ENCODE results near the gene PPM1D.
A peak's percentile ranks its signal among the peaks of the same experiment; 100 is the strongest.

Gene PPM1D

GRCh38 chr17:60641126-60641525, 41.1 kb downstream of the PPM1D start:
- CTCF ChIA-PET, result interaction anchor here (0.6 to 4.7 kb wide), 21 partner anchors 8 to 749 kb away, joined by 3 to 51 read pairs (median 4); no protein-coding TSS in a partner anchor
- H3K27ac ChIP-seq (ENCODE audit: extremely low read depth, low read depth, low read length), result no peak overlapping the region
- POLR2A ChIA-PET, result no interaction called here
- H3K9me3 ChIP-seq (ENCODE audit: control insufficient read depth, insufficient read depth, low read depth, low read length), result no peaks in the 10 kb centered on the region
- no peak overlapping the region for H3K4me3 ChIP-seq (ENCODE audit: low read depth, low read length)
- TF ChIP-seq ZNF146 (tag by site-specific recombination; IDR thresholded peaks at IDR 0.05) (no peak), ZNF274 (IDR thresholded peaks at IDR 0.05; ENCODE audit: low read length) (no peak), ZNF274 (tag by site-specific recombination; IDR thresholded peaks at IDR 0.05; ENCODE audit: borderline replicate concordance) (no peak), ZNF335 (tag by site-specific recombination; conservative IDR thresholded peaks at IDR 0.05) (no peak), KLF10 (tag by site-specific recombination; IDR thresholded peaks at IDR 0.05) (no peak), TRIM28 (IDR thresholded peaks at IDR 0.05; ENCODE audit: borderline replicate concordance, low read length) (no peak)
- TF ChIP-seq, protein P1, sequence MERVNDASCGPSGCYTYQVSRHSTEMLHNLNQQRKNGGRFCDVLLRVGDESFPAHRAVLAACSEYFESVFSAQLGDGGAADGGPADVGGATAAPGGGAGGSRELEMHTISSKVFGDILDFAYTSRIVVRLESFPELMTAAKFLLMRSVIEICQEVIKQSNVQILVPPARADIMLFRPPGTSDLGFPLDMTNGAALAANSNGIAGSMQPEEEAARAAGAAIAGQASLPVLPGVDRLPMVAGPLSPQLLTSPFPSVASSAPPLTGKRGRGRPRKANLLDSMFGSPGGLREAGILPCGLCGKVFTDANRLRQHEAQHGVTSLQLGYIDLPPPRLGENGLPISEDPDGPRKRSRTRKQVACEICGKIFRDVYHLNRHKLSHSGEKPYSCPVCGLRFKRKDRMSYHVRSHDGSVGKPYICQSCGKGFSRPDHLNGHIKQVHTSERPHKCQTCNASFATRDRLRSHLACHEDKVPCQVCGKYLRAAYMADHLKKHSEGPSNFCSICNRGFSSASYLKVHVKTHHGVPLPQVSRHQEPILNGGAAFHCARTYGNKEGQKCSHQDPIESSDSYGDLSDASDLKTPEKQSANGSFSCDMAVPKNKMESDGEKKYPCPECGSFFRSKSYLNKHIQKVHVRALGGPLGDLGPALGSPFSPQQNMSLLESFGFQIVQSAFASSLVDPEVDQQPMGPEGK (tag by site-specific recombination; IDR thresholded peaks at IDR 0.05), result no peak
- peaks cover 38 to 41% of the 10 kb centered on the region in 2 experiments for H3K36me3 ChIP-seq (ENCODE audit: control insufficient read depth in 2 of 2, insufficient read depth in 1 of 2, low read length in 2 of 2)
- H3K4me1 ChIP-seq (ENCODE audit: control insufficient read depth, insufficient read depth, low read length), result peaks cover 11% of the 10 kb centered on the region

DNA sequence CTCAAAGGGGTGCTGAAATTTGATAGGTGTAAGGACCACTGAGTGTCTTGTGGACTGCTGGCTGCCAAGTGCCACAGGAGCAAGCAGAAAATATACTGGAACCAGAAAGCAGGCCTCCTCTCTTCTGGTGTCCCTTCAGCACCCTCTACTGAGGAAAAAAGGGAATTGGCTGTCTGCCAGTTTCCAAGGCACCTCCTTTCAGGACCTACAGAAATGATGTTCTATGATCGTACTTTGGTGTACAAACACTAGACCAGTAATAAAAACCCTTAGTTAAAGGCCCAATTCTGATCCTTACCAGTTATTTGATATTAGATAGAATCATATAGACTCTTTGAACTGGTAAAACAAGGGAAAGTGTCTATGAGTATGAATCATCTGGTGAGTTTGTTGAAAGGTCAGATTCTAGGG, 41.8 kb downstream of the PPM1D start:
- no peaks in the 10 kb centered on the region for H3K9me3 ChIP-seq (ENCODE audit: control insufficient read depth, insufficient read depth, low read depth, low read length)
- H3K36me3 ChIP-seq (ENCODE audit: control insufficient read depth in 2 of 2, insufficient read depth in 1 of 2, low read length in 2 of 2), result peaks cover 33 to 43% of the 10 kb centered on the region in 2 experiments
- POLR2A ChIA-PET, result no interaction called here
- CTCF ChIA-PET, result interaction anchor here (0.7 to 4.7 kb wide), 4 partner anchors 26 to 65 kb away, joined by 3 to 51 read pairs (median 4); no protein-coding TSS in a partner anchor
- H3K4me1 ChIP-seq (ENCODE audit: control insufficient read depth, insufficient read depth, low read length), result peaks cover 12% of the 10 kb centered on the region
- no peak overlapping the region for H3K27ac ChIP-seq (ENCODE audit: extremely low read depth, low read depth, low read length)
- no peak overlapping the region for H3K4me3 ChIP-seq (ENCODE audit: low read depth, low read length)
- no peak for TF ChIP-seq ZNF311 (tag by site-specific recombination; IDR thresholded peaks at IDR 0.05; ENCODE audit: borderline replicate concordance)
- TF ChIP-seq ZNF501 (tag by site-specific recombination; IDR thresholded peaks at IDR 0.05), result no peak
- TF ChIP-seq, protein P2, sequence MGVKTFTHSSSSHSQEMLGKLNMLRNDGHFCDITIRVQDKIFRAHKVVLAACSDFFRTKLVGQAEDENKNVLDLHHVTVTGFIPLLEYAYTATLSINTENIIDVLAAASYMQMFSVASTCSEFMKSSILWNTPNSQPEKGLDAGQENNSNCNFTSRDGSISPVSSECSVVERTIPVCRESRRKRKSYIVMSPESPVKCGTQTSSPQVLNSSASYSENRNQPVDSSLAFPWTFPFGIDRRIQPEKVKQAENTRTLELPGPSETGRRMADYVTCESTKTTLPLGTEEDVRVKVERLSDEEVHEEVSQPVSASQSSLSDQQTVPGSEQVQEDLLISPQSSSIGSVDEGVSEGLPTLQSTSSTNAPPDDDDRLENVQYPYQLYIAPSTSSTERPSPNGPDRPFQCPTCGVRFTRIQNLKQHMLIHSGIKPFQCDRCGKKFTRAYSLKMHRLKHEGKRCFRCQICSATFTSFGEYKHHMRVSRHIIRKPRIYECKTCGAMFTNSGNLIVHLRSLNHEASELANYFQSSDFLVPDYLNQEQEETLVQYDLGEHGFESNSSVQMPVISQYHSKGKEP (tag by site-specific recombination; IDR thresholded peaks at IDR 0.05), result peak; percentile 60; the same call in 1 of the 2 replicates
- no peak for TF ChIP-seq ZNF280C (tag by site-specific recombination; IDR thresholded peaks at IDR 0.05)
- no peak for TF ChIP-seq ZNF530 (tag by site-specific recombination; IDR thresholded peaks at IDR 0.05; ENCODE audit: low read depth)
- no peak for TF ChIP-seq ZFP69B (tag by site-specific recombination; IDR thresholded peaks at IDR 0.05)
- TF ChIP-seq, protein P3, sequence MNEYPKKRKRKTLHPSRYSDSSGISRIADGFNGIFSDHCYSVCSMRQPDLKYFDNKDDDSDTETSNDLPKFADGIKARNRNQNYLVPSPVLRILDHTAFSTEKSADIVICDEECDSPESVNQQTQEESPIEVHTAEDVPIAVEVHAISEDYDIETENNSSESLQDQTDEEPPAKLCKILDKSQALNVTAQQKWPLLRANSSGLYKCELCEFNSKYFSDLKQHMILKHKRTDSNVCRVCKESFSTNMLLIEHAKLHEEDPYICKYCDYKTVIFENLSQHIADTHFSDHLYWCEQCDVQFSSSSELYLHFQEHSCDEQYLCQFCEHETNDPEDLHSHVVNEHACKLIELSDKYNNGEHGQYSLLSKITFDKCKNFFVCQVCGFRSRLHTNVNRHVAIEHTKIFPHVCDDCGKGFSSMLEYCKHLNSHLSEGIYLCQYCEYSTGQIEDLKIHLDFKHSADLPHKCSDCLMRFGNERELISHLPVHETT (tag by site-specific recombination; IDR thresholded peaks at IDR 0.05), result no peak
- TF ChIP-seq PBX3 (CRISPR knock-in tag; IDR thresholded peaks at IDR 0.05), result no peak
- TF ChIP-seq, protein P1 (tag by site-specific recombination; IDR thresholded peaks at IDR 0.05), result no peak
- TF ChIP-seq ZFP41 (tag by site-specific recombination; IDR thresholded peaks at IDR 0.05; ENCODE audit: borderline replicate concordance), result no peak
- no peak for TF ChIP-seq ZNF792 (tag by site-specific recombination; IDR thresholded peaks at IDR 0.05)
- TF ChIP-seq, protein P4, sequence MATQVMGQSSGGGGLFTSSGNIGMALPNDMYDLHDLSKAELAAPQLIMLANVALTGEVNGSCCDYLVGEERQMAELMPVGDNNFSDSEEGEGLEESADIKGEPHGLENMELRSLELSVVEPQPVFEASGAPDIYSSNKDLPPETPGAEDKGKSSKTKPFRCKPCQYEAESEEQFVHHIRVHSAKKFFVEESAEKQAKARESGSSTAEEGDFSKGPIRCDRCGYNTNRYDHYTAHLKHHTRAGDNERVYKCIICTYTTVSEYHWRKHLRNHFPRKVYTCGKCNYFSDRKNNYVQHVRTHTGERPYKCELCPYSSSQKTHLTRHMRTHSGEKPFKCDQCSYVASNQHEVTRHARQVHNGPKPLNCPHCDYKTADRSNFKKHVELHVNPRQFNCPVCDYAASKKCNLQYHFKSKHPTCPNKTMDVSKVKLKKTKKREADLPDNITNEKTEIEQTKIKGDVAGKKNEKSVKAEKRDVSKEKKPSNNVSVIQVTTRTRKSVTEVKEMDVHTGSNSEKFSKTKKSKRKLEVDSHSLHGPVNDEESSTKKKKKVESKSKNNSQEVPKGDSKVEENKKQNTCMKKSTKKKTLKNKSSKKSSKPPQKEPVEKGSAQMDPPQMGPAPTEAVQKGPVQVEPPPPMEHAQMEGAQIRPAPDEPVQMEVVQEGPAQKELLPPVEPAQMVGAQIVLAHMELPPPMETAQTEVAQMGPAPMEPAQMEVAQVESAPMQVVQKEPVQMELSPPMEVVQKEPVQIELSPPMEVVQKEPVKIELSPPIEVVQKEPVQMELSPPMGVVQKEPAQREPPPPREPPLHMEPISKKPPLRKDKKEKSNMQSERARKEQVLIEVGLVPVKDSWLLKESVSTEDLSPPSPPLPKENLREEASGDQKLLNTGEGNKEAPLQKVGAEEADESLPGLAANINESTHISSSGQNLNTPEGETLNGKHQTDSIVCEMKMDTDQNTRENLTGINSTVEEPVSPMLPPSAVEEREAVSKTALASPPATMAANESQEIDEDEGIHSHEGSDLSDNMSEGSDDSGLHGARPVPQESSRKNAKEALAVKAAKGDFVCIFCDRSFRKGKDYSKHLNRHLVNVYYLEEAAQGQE (tag by site-specific recombination; IDR thresholded peaks at IDR 0.05), result peak; percentile 71
- TF ChIP-seq ZNF76 (tag by site-specific recombination; IDR thresholded peaks at IDR 0.05; ENCODE audit: borderline replicate concordance, low read depth), result no peak

Data from HEK293 (cell line).